MCF 10A (cell line): Measurements from ENCODE around the gene SND1. TPM values are rescaled to one million over a fixed set of nuclear protein-coding genes. Genes with fewer than 3 reads are reported as not detected.

ENCODE experiments used
- BruUV-seq: library from RNA; stranded (reverse); fragments of 400-500 nt; replicated peaks from 2 replicates; lab custom pipeline; 2021; lab: Mats Ljungman, UMichigan
- CTCF ChIA-PET: fragments of 300-600 bp; sonication (Branson Sonifier 250); formaldehyde crosslinking; extraction: SDS; loops from one replicate; lab custom pipeline; 2021; ENCODE audit warnings: antibody characterized with exemption, inconsistent platforms; lab: Yijun Ruan, JAX
- POLR2A ChIA-PET: fragments of 300-600, 350-650 bp; sonication (Branson Sonifier 250); formaldehyde crosslinking; extraction: SDS; loops from one replicate; lab custom pipeline; 2020; ENCODE audit warnings: antibody characterized with exemption, inconsistent platforms; lab: Yijun Ruan, JAX
- DNase-seq: peaks from one replicate; pipeline ENCODE4 v3.0.0-alpha.2; 2018; ENCODE audit not compliant: unreplicated experiment
- H3K27ac Mint-ChIP-seq: one replicate; pipeline ENCODE4 v1.8.0; 2022; ENCODE audit warnings: mild to moderate bottlenecking, low read depth, mixed read lengths; ENCODE audit not compliant: unreplicated experiment
- H3K27me3 Mint-ChIP-seq: one replicate; pipeline ENCODE4 v1.8.0; 2022; ENCODE audit warnings: mixed read lengths; ENCODE audit not compliant: insufficient read depth, unreplicated experiment
- H3K36me3 Mint-ChIP-seq: one replicate; pipeline ENCODE4 v1.8.0; 2022; ENCODE audit warnings: mild to moderate bottlenecking, moderate library complexity, mixed read lengths; ENCODE audit not compliant: insufficient read depth, unreplicated experiment
- H3K4me1 Mint-ChIP-seq: one replicate; pipeline ENCODE4 v1.8.0; 2022; ENCODE audit warnings: mixed read lengths; ENCODE audit not compliant: insufficient read depth, unreplicated experiment
- H3K4me3 Mint-ChIP-seq: one replicate; pipeline ENCODE4 v1.8.0; 2022; ENCODE audit warnings: mild to moderate bottlenecking, moderate library complexity, mixed read lengths; ENCODE audit not compliant: unreplicated experiment
- H3K9me3 Mint-ChIP-seq: one replicate; pipeline ENCODE4 v1.8.0; 2022; ENCODE audit warnings: mixed read lengths; ENCODE audit not compliant: unreplicated experiment
- CTCF ChIP-seq: fragments of 200-600 bp; IDR thresholded peaks from one replicate; pipeline ENCODE4 v1.8.0; 2022; ENCODE audit warnings: antibody characterized with exemption, mild to moderate bottlenecking; ENCODE audit not compliant: unreplicated experiment
- intact Hi-C: fragments of 100-400 bp; cut with micrococcal nuclease; formaldehyde crosslinking; loops from 2 replicates; pipeline ENCODE4 v1.14.1; 2022
- total RNA-seq: library from RNA; stranded (reverse); gene quantifications from 2 replicates; pipeline ENCODE4 v1.2.3, GENCODE V29; 2022

The SND1 gene
- total RNA-seq, 1 experiment from 2014 or later, result 297 TPM

DNA sequence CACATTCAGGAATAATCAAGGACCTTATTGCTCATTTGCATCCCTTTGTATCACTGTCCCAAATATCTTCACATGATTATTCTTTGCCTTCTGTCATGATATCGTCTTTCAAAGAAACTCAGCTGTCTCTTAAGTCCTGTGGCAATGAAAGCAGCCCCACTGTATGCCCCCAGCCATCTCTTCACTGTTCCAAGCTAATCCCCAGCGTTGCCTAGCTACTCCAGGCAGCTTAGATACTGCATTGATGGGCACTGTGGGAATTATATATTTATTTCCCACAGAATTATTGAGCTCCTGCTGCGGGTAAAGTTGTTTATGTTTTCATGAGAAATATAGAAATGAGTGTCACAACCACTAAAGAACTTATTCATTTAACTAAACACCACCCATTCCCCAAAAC is 38.8 kb downstream of the SND1 start:
- H3K4me1 Mint-ChIP-seq, result peaks cover 10% of the 10 kb centered on the region
- no peaks in the 10 kb centered on the region for H3K9me3 Mint-ChIP-seq
- no TSS peak for BruUV-seq
- ChIA-PET CTCF (interaction anchor here (0.7 to 5.7 kb wide), 2 partner anchors 14 to 17 kb away, joined by 3 to 29 read pairs; no protein-coding TSS in a partner anchor), POLR2A (interaction anchor here (1.2 kb wide), 1 partner anchor 14 kb away, joined by 4 read pairs; no protein-coding TSS in a partner anchor)
- intact Hi-C loops, result no loop called here
- H3K27me3 Mint-ChIP-seq, result no peaks in the 10 kb centered on the region
- H3K4me3 Mint-ChIP-seq, result no peak overlapping the region
- TF ChIP-seq CTCF, result no peak
- peaks cover 74% of the 10 kb centered on the region for H3K36me3 Mint-ChIP-seq
- no peak for DNase-seq
- no peak overlapping the region for H3K27ac Mint-ChIP-seq

DNA sequence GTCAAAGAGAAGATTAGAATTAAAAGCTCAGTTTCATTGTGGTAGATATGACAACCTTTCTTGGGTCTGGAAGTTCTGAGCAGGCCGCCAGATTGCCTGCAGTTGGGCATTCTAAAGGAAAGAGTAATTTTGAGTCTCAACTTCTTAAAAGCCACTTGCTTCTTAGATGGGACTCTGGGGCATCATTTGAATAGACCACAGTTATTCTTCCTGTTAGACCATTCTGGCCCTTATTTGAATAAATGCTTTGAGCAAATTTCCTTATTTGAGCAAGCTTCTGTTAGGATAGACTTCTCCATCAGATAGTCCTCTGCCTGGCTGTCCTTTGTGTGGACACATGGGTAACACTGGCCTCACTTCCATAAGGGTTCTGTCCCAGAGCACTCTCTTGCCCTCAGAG is 40.2 kb downstream of the SND1 start:
- BruUV-seq, result no TSS peak
- POLR2A ChIA-PET, result interaction anchor here (1.0 kb wide), 1 partner anchor 14 kb away, joined by 3 read pairs; no protein-coding TSS in a partner anchor
- peaks cover 81% of the 10 kb centered on the region for H3K36me3 Mint-ChIP-seq

DNA sequence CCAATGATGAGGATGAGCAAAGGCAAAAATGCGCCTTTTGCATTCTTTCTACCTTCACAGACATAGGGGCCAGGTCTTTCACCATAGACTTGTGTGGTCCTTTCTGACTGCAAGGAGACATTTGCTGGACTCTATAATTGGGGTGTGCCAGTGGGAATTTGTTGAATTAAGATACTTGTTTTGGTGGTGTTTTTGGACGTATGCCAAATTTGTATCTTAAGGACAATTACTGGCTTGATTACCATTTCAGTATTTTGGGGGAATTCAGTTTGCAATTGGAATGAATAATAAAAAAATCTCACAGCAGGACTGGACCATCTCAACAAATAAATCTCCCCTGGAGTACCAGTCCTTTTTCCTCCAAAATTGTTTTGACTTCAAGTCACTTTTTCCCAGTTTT is 47.9 kb downstream of the SND1 start:
- no peak for TF ChIP-seq CTCF
- no peaks in the 10 kb centered on the region for H3K27me3 Mint-ChIP-seq
- ChIA-PET POLR2A (no interaction called here), CTCF (interaction anchor here (1.1 to 3.9 kb wide), 3 partner anchors 9 to 510 kb away, joined by 3 to 34 read pairs (median 5); no protein-coding TSS in a partner anchor)
- no peak overlapping the region for H3K4me3 Mint-ChIP-seq
- no peaks in the 10 kb centered on the region for H3K9me3 Mint-ChIP-seq
- DNase-seq, result no peak
- BruUV-seq, result no TSS peak
- no peaks in the 10 kb centered on the region for H3K4me1 Mint-ChIP-seq
- H3K36me3 Mint-ChIP-seq, result peaks cover 89% of the 10 kb centered on the region
- intact Hi-C loops, result no loop called here
- H3K27ac Mint-ChIP-seq, result no peak overlapping the region

More for the DNA sequence above, 40.2 kb downstream of the SND1 start:
- no peak for DNase-seq
- TF ChIP-seq CTCF, result no peak
- Mint-ChIP-seq H3K4me1 (peaks cover 10% of the 10 kb centered on the region), H3K27me3 (no peaks in the 10 kb centered on the region), H3K4me3 (no peak overlapping the region), H3K9me3 (no peaks in the 10 kb centered on the region), H3K27ac (no peak overlapping the region)
- CTCF ChIA-PET, result interaction anchor here (0.7 to 5.7 kb wide), 5 partner anchors 16 to 443 kb away, joined by 3 to 29 read pairs (median 3); no protein-coding TSS in a partner anchor
- intact Hi-C loops, result no loop called here

GRCh38 chr7:127702052-127702652 is 50.2 kb downstream of the SND1 start:
- no TSS peak for BruUV-seq
- TF ChIP-seq CTCF, result no peak
- Mint-ChIP-seq H3K4me3 (no peak overlapping the region), H3K36me3 (peaks cover 90% of the 10 kb centered on the region), H3K9me3 (no peaks in the 10 kb centered on the region), H3K4me1 (peaks cover 2% of the 10 kb centered on the region), H3K27ac (no peak overlapping the region), H3K27me3 (no peaks in the 10 kb centered on the region)
- intact Hi-C loops, result no loop called here
- POLR2A ChIA-PET, result no interaction called here
- CTCF ChIA-PET, result interaction anchor here (0.6 to 14.4 kb wide), 2 partner anchors 119 to 505 kb away, joined by 4 to 239 read pairs; no protein-coding TSS in a partner anchor
- no peak for DNase-seq
